Tongue (tissue), 3 donors: ENCODE measurements around the gene PPM1K. TPM values are rescaled to one million over a fixed set of nuclear protein-coding genes. Genes with fewer than 3 reads are reported as not detected.
A peak's percentile ranks its signal among the peaks of the same experiment; 100 is the strongest.

Source experiments
- DNase-seq: peaks from one replicate; pipeline ENCODE4 v3.0.0-alpha.2; 2015
- small RNA-seq: library from RNA; depleted of rRNA; stranded (forward); fragments of <200 nt; gene quantifications from one replicate; pipeline ENCODE3, GENCODE V24; 2014; ENCODE audit warnings: low replicate concordance
- total RNA-seq: library from RNA; depleted of rRNA; stranded (reverse); fragments of >200 nt; gene quantifications from one replicate; pipeline ENCODE4 v1.2.3, GENCODE V29; 2014

PPM1K gene
- total RNA-seq, 1 donor from 2014 or later: 46.5 TPM

- DNase-seq: no peak
Observed at GRCh38 chr4:88216395-88216794, 68.0 kb downstream of the PPM1K start.

- DNase-seq: no peak
Observed at GRCh38 chr4:88215351-88215750, 69.0 kb downstream of the PPM1K start.

GRCh38 chr4:88212253-88212561 is 72.2 kb downstream of the PPM1K start:
- DNase-seq: no peak

- peak; percentile 83 for DNase-seq
Observed at GRCh38 chr4:88211473-88212252, 72.7 kb downstream of the PPM1K start.

GRCh38 chr4:88208156-88208555 is 76.2 kb downstream of the PPM1K start:
- no peak for DNase-seq

Small RNAs within 50 kb of the gene (small RNA-seq; reads per million reads assigned to genes)
- gene RF00019 (not detected), gene RNU6-1298P (not detected)

Other genes starting within 250 kb of the PPM1K start
- gene ABCG2, start 125.9 kb downstream of the PPM1K start, total RNA-seq: 6.9 TPM
- 18.1 TPM for gene HERC6, start 94.3 kb upstream of the PPM1K start, total RNA-seq
- gene HERC5, start 172.6 kb upstream of the PPM1K start, total RNA-seq: 2.2 TPM
- gene PYURF, start 239.2 kb upstream of the PPM1K start, total RNA-seq: 73.1 TPM